ENCODE results near the gene RYR3.
"Not testable (repeated sequence)": the region's sequence is repeated elsewhere in the genome, so short reads cannot be mapped to it uniquely, and the experiment has no call there.

RYR3 gene

GRCh38 chr15:33795070-33795469 lies 484.3 kb downstream of the RYR3 start:
- DNase-seq = no peak

GRCh38 chr15:33797651-33798050 lies 486.9 kb downstream of the RYR3 start:
- no peak for DNase-seq

- DNase-seq = no peak
Observed at GRCh38 chr15:33801954-33802353, 491.2 kb downstream of the RYR3 start.

- DNase-seq = no peak
Observed at GRCh38 chr15:33807665-33808064, 496.9 kb downstream of the RYR3 start.

- DNase-seq = no peak
Observed at GRCh38 chr15:33808720-33809457, 498.1 kb downstream of the RYR3 start.

- no peak for DNase-seq
Observed at GRCh38 chr15:33810073-33810595, 499.4 kb downstream of the RYR3 start.

- DNase-seq = no peak
Observed at GRCh38 chr15:33810806-33811205, 500.0 kb downstream of the RYR3 start.

- no peak for DNase-seq
Observed at GRCh38 chr15:33813891-33814290, 503.1 kb downstream of the RYR3 start.

GRCh38 chr15:33819499-33819898 lies 508.7 kb downstream of the RYR3 start:
- not testable (repeated sequence) for DNase-seq

GRCh38 chr15:33822479-33822878 lies 511.7 kb downstream of the RYR3 start:
- no peak for DNase-seq

GRCh38 chr15:33823119-33823518 lies 512.4 kb downstream of the RYR3 start:
- no peak for DNase-seq

- no peak for DNase-seq
Observed at GRCh38 chr15:33825453-33825852, 514.7 kb downstream of the RYR3 start.

- DNase-seq = no peak
Observed at GRCh38 chr15:33826201-33826600, 515.4 kb downstream of the RYR3 start.

GRCh38 chr15:33830351-33830750 lies 519.6 kb downstream of the RYR3 start:
- DNase-seq = no peak

- no peak for DNase-seq
Observed at GRCh38 chr15:33831646-33832045, 520.9 kb downstream of the RYR3 start.

- no peak for DNase-seq
Observed at GRCh38 chr15:33834892-33835743, 524.4 kb downstream of the RYR3 start.

GRCh38 chr15:33837294-33837693 lies 526.5 kb downstream of the RYR3 start:
- no peak for DNase-seq

- DNase-seq = no peak
Observed at GRCh38 chr15:33839540-33839939, 528.8 kb downstream of the RYR3 start.

GRCh38 chr15:33840615-33841014 lies 529.8 kb downstream of the RYR3 start:
- DNase-seq = no peak

- DNase-seq = no peak
Observed at GRCh38 chr15:33844186-33844585, 533.4 kb downstream of the RYR3 start.

- no peak for DNase-seq
Observed at GRCh38 chr15:33844597-33844996, 533.8 kb downstream of the RYR3 start.

- no peak for DNase-seq
Observed at GRCh38 chr15:33846142-33846541, 535.4 kb downstream of the RYR3 start.

GRCh38 chr15:33846862-33847261 lies 536.1 kb downstream of the RYR3 start:
- no peak for DNase-seq

GRCh38 chr15:33848011-33848410 lies 537.2 kb downstream of the RYR3 start:
- no peak for DNase-seq
